Stomach (tissue), 4 donors: ENCODE results near the gene HDGFL2.

Experiments used
- EP300 ChIP-seq: sonication (generic); formaldehyde crosslinking; IDR thresholded peaks from one replicate; pipeline ENCODE4 v1.6.1; 2017; ENCODE audit warnings: antibody characterized with exemption
- POLR2A ChIP-seq, 4 donors: fragments of 450-650 bp; IDR thresholded peaks; one replicate each; pipeline ENCODE4 v1.6.1; 2016; ENCODE audit warnings: antibody characterized with exemption in 4 of 4, control low read depth in 2 of 4, mild to moderate bottlenecking in 1 of 4, moderate library complexity in 1 of 4
- POLR2AphosphoS5 ChIP-seq, 3 donors: sonication (generic); formaldehyde crosslinking; IDR thresholded peaks; one replicate each; pipeline ENCODE4 v1.6.1; 2016; ENCODE audit warnings: antibody characterized with exemption in 3 of 3
- TF ChIP-seq, protein P1 (sequence below), 7 experiments: fragments of 450-650 bp in 4 of 7; fragments of 200-600 bp in 3 of 7; sonication (generic) in 3 of 7; IDR thresholded peaks; one replicate each; pipeline ENCODE4 v1.5.1; 2016 to 2019; ENCODE audit warnings: antibody characterized with exemption in 7 of 7, control low read depth in 2 of 7, mild to moderate bottlenecking in 1 of 7

DNA sequence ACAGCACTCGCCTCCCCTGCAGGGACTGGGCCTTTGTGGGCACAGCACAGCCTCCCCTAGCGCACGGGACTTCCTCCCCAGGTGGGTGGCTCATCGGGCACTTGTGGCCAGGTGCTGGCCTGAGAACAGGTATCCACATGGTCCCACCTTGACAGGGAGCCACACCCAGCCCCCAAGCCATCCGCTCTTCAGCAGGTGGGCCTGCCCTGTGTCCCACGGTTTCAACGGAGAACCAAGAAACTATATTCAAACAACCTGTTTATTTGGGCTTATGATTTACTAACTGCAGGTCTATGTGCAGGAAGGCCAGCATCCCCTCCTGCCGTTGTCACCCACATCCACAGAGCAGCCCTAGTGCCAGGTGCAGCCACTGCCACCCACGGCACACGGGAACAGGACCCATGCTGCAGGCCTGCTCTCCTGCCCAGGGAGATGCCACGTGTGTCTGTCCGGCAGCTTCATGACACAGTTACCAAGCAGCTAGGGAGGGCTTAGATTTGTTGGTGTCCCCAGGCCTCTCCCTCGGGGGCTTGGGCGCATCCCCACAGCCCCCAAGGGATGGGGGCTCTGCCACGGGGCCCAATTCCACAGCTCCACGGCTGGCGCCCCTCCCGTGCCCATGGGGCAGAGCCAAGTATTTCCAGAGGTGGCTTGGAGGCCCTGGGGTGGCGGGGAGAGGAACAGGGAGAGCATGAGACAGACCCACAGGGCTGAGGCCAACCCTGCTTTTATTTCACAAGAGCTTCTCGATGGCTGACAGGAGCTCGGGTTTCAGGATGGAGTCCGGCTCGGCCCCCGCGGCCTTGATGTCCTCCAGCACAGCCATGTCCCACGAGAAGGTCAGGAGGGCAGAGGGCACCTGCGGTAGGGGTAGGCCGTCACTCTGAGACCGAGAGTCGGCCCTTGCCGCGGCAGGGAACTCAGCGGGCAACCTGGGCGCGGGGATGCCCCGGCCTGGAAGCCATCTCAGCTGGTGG is 27.0 kb upstream of the HDGFL2 start:
- TF ChIP-seq, protein P1, sequence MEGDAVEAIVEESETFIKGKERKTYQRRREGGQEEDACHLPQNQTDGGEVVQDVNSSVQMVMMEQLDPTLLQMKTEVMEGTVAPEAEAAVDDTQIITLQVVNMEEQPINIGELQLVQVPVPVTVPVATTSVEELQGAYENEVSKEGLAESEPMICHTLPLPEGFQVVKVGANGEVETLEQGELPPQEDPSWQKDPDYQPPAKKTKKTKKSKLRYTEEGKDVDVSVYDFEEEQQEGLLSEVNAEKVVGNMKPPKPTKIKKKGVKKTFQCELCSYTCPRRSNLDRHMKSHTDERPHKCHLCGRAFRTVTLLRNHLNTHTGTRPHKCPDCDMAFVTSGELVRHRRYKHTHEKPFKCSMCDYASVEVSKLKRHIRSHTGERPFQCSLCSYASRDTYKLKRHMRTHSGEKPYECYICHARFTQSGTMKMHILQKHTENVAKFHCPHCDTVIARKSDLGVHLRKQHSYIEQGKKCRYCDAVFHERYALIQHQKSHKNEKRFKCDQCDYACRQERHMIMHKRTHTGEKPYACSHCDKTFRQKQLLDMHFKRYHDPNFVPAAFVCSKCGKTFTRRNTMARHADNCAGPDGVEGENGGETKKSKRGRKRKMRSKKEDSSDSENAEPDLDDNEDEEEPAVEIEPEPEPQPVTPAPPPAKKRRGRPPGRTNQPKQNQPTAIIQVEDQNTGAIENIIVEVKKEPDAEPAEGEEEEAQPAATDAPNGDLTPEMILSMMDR (IDR thresholded peaks at IDR 0.05) = no peak
- TF ChIP-seq EP300 (no peak), POLR2A (IDR thresholded peaks at IDR 0.05) (no peak), POLR2AphosphoS5 (IDR thresholded peaks at IDR 0.05) (no peak)
